Measurements from ENCODE around the gene CCL28.

- TF ChIP-seq ZNF384 (IDR thresholded peaks at IDR 0.05) (no peak), TARDBP (IDR thresholded peaks at IDR 0.05) (no peak), ARNT (IDR thresholded peaks at IDR 0.05) (no peak), FOXM1 (IDR thresholded peaks at IDR 0.05; ENCODE audit: borderline replicate concordance) (no peak), SP1 (IDR thresholded peaks at IDR 0.05) (no peak), FOXK2 (IDR thresholded peaks at IDR 0.05) (no peak), FOXA1 (IDR thresholded peaks at IDR 0.05) (no peak), BHLHE40 (IDR thresholded peaks at IDR 0.05; ENCODE audit: borderline replicate concordance) (no peak), PKNOX1 (IDR thresholded peaks at IDR 0.05) (no peak), NFRKB (IDR thresholded peaks at IDR 0.05) (no peak), SUZ12 (IDR thresholded peaks at IDR 0.05) (no peak), HDGF (IDR thresholded peaks at IDR 0.05; ENCODE audit: borderline replicate concordance) (no peak), LEF1 (IDR thresholded peaks at IDR 0.05; ENCODE audit: borderline replicate concordance) (no peak), ELF4 (IDR thresholded peaks at IDR 0.05) (no peak)
Measured at GRCh38 chr5:43348861-43349363, 63.3 kb downstream of the CCL28 start.
